ENCODE measurements around the gene CDADC1. TPM values are rescaled to one million over a fixed set of nuclear protein-coding genes. Genes with fewer than 3 reads are reported as not detected.

Gene CDADC1
- total and polyA plus RNA-seq, 7 experiments from 2014 or later: 9.2 to 21.3 (median 12.8) TPM

GRCh38 chr13:49278211-49278610, 30.5 kb downstream of the CDADC1 start:
- ChIA-PET CTCF (interaction anchor here (1.4 kb wide), 2 partner anchors 33 to 38 kb away, joined by 4 to 6 read pairs; no protein-coding TSS in a partner anchor), POLR2A (interaction anchor here (0.6 kb wide), 1 partner anchor 31 kb away, joined by 3 read pairs; no protein-coding TSS in a partner anchor)
- Histone ChIP-seq H3K36me3 (ENCODE audit: control insufficient read depth in 2 of 3, insufficient read depth in 3 of 3, low read length in 3 of 3) (peaks cover 0 to 13% (median 0%) of the 10 kb centered on the region in 3 experiments), H3K9me3 (ENCODE audit: control insufficient read depth in 2 of 3, low read length in 3 of 3) (no peaks in the 10 kb centered on the region), H3K4me1 (ENCODE audit: control insufficient read depth in 2 of 2, insufficient read depth in 2 of 2, low read length in 2 of 2) (no peaks in the 10 kb centered on the region), H3K4me3 (ENCODE audit: low read length) (no peak overlapping the region), H3K27ac (ENCODE audit: low read depth, low read length) (no peak overlapping the region), H3K27me3 (ENCODE audit: control insufficient read depth in 2 of 2, insufficient read depth in 2 of 2, low read length in 2 of 2) (no peaks in the 10 kb centered on the region)
- ATAC-seq (no peak), DNase-seq (no peak)
- Mint-ChIP-seq H3K9me3 (no peaks in the 10 kb centered on the region), H3K27ac (no peak overlapping the region), H3K27me3 (no peaks in the 10 kb centered on the region), H3K4me3 (no peak overlapping the region), H3K4me1 (no peaks in the 10 kb centered on the region), H3K36me3 (peaks cover 1 to 37% (median 13%) of the 10 kb centered on the region in 5 donors)
- intact Hi-C loops (cut with micrococcal nuclease): no loop called here

- intact Hi-C loops (cut with micrococcal nuclease): no loop called here
- ChIA-PET POLR2A (no interaction called here), CTCF (interaction anchor here (0.7 to 4.6 kb wide), 4 partner anchors 31 to 434 kb away, joined by 3 to 24 read pairs (median 7); partner anchors contain the start of gene CDADC1)
- Histone ChIP-seq H3K4me3 (ENCODE audit: low read length) (no peak overlapping the region), H3K27ac (ENCODE audit: low read depth, low read length) (no peak overlapping the region), H3K27me3 (ENCODE audit: control insufficient read depth in 2 of 2, insufficient read depth in 2 of 2, low read length in 2 of 2) (no peaks in the 10 kb centered on the region), H3K9me3 (ENCODE audit: control insufficient read depth in 2 of 3, low read length in 3 of 3) (no peaks in the 10 kb centered on the region), H3K36me3 (ENCODE audit: control insufficient read depth in 2 of 3, insufficient read depth in 3 of 3, low read length in 3 of 3) (peaks cover 0 to 13% (median 0%) of the 10 kb centered on the region in 3 experiments), H3K4me1 (ENCODE audit: control insufficient read depth in 2 of 2, insufficient read depth in 2 of 2, low read length in 2 of 2) (no peaks in the 10 kb centered on the region)
- H3K4me3 Mint-ChIP-seq: no peak overlapping the region
- no peaks in the 10 kb centered on the region for H3K27me3 Mint-ChIP-seq
- no peak for DNase-seq
- no peaks in the 10 kb centered on the region for H3K9me3 Mint-ChIP-seq
- H3K4me1 Mint-ChIP-seq: no peaks in the 10 kb centered on the region
- ATAC-seq: no peak
- H3K27ac Mint-ChIP-seq: peak overlapping the region in 1 of 9 donors; percentile 3
- peaks cover 1 to 40% (median 17%) of the 10 kb centered on the region in 5 donors for H3K36me3 Mint-ChIP-seq
Observed at GRCh38 chr13:49279112-49279511, 31.4 kb downstream of the CDADC1 start.

GRCh38 chr13:49279885-49280284, 32.2 kb downstream of the CDADC1 start:
- Mint-ChIP-seq H3K9me3 (no peaks in the 10 kb centered on the region), H3K27ac (no peak overlapping the region), H3K36me3 (peaks cover 1 to 36% (median 22%) of the 10 kb centered on the region in 5 donors), H3K27me3 (no peaks in the 10 kb centered on the region), H3K4me3 (no peak overlapping the region), H3K4me1 (no peaks in the 10 kb centered on the region)
- CTCF ChIA-PET: interaction anchor here (1.2 to 4.6 kb wide), 5 partner anchors 29 to 181 kb away, joined by 3 to 24 read pairs (median 8); partner anchors contain the start of gene CDADC1
- no peaks in the 10 kb centered on the region for H3K4me1 ChIP-seq (ENCODE audit: control insufficient read depth in 2 of 2, insufficient read depth in 2 of 2, low read length in 2 of 2)
- no peaks in the 10 kb centered on the region for H3K9me3 ChIP-seq (ENCODE audit: control insufficient read depth in 2 of 3, low read length in 3 of 3)
- DNase-seq (no peak), ATAC-seq (no peak)
- H3K36me3 ChIP-seq (ENCODE audit: control insufficient read depth in 2 of 3, insufficient read depth in 3 of 3, low read length in 3 of 3): peaks cover 0 to 13% (median 0%) of the 10 kb centered on the region in 3 experiments
- intact Hi-C loops (cut with micrococcal nuclease): loop anchor here in 1 of 2 donors (2.0 to 5.0 kb wide), 2 partner anchors 181 to 683 kb away; no protein-coding TSS in a partner anchor
- H3K27ac ChIP-seq (ENCODE audit: low read depth, low read length): no peak overlapping the region
- H3K27me3 ChIP-seq (ENCODE audit: control insufficient read depth in 2 of 2, insufficient read depth in 2 of 2, low read length in 2 of 2): no peaks in the 10 kb centered on the region
- H3K4me3 ChIP-seq (ENCODE audit: low read length): no peak overlapping the region
- POLR2A ChIA-PET: no interaction called here

GRCh38 chr13:49287995-49288394, 40.3 kb downstream of the CDADC1 start:
- ChIA-PET CTCF (no interaction called here), POLR2A (interaction anchor here (0.5 kb wide), 1 partner anchor 193 kb away, joined by 4 read pairs; no protein-coding TSS in a partner anchor)
- Histone ChIP-seq H3K4me1 (ENCODE audit: control insufficient read depth in 2 of 2, insufficient read depth in 2 of 2, low read length in 2 of 2) (no peaks in the 10 kb centered on the region), H3K9me3 (ENCODE audit: control insufficient read depth in 2 of 3, low read length in 3 of 3) (no peaks in the 10 kb centered on the region), H3K27ac (ENCODE audit: low read depth, low read length) (no peak overlapping the region), H3K4me3 (ENCODE audit: low read length) (no peak overlapping the region), H3K27me3 (ENCODE audit: control insufficient read depth in 2 of 2, insufficient read depth in 2 of 2, low read length in 2 of 2) (no peaks in the 10 kb centered on the region), H3K36me3 (ENCODE audit: control insufficient read depth in 2 of 3, insufficient read depth in 3 of 3, low read length in 3 of 3) (peaks cover 0 to 4% (median 0%) of the 10 kb centered on the region in 3 experiments)
- Mint-ChIP-seq H3K9me3 (no peaks in the 10 kb centered on the region), H3K27me3 (no peaks in the 10 kb centered on the region), H3K27ac (no peak overlapping the region), H3K4me1 (peaks cover 0 to 8% (median 5%) of the 10 kb centered on the region in 7 donors), H3K4me3 (no peak overlapping the region), H3K36me3 (peaks cover 0 to 30% (median 22%) of the 10 kb centered on the region in 5 donors)
- DNase-seq: no peak
- ATAC-seq: no peak
- intact Hi-C loops (cut with micrococcal nuclease): no loop called here

- no peaks in the 10 kb centered on the region for H3K4me1 ChIP-seq (ENCODE audit: control insufficient read depth in 2 of 2, insufficient read depth in 2 of 2, low read length in 2 of 2)
- H3K27ac ChIP-seq (ENCODE audit: low read depth, low read length): no peak overlapping the region
- CTCF ChIA-PET: interaction anchor here (0.7 to 1.3 kb wide), 2 partner anchors 7 to 48 kb away, joined by 3 read pairs; no protein-coding TSS in a partner anchor
- H3K4me3 Mint-ChIP-seq: no peak overlapping the region
- H3K27me3 Mint-ChIP-seq: no peaks in the 10 kb centered on the region
- no peaks in the 10 kb centered on the region for H3K27me3 ChIP-seq (ENCODE audit: control insufficient read depth in 2 of 2, insufficient read depth in 2 of 2, low read length in 2 of 2)
- no peak overlapping the region for H3K27ac Mint-ChIP-seq
- no peak overlapping the region for H3K4me3 ChIP-seq (ENCODE audit: low read length)
- peaks cover 0 to 30% (median 19%) of the 10 kb centered on the region in 5 donors for H3K36me3 Mint-ChIP-seq
- intact Hi-C loops (cut with micrococcal nuclease): no loop called here
- no peaks in the 10 kb centered on the region for H3K9me3 ChIP-seq (ENCODE audit: control insufficient read depth in 2 of 3, low read length in 3 of 3)
- H3K4me1 Mint-ChIP-seq: peaks cover 0 to 8% (median 5%) of the 10 kb centered on the region in 7 donors
- peaks cover 0 to 4% (median 0%) of the 10 kb centered on the region in 3 experiments for H3K36me3 ChIP-seq (ENCODE audit: control insufficient read depth in 2 of 3, insufficient read depth in 3 of 3, low read length in 3 of 3)
- no peak for ATAC-seq
- H3K9me3 Mint-ChIP-seq: no peaks in the 10 kb centered on the region
- POLR2A ChIA-PET: interaction anchor here (0.5 kb wide), 1 partner anchor 192 kb away, joined by 4 read pairs; no protein-coding TSS in a partner anchor
- DNase-seq: no peak
Observed at GRCh38 chr13:49288458-49288857, 40.7 kb downstream of the CDADC1 start.

- Mint-ChIP-seq H3K27me3 (no peaks in the 10 kb centered on the region), H3K9me3 (no peaks in the 10 kb centered on the region), H3K4me1 (peaks cover 0 to 8% (median 5%) of the 10 kb centered on the region in 7 donors), H3K4me3 (no peak overlapping the region), H3K36me3 (peaks cover 2 to 25% (median 3%) of the 10 kb centered on the region in 5 donors), H3K27ac (peak overlapping the region in 3 of 9 donors; percentile 67 to 88 (median 69))
- CTCF ChIA-PET: no interaction called here
- intact Hi-C loops (cut with micrococcal nuclease): no loop called here
- ATAC-seq: no peak
- no peaks in the 10 kb centered on the region for H3K4me1 ChIP-seq (ENCODE audit: control insufficient read depth in 2 of 2, insufficient read depth in 2 of 2, low read length in 2 of 2)
- no peaks in the 10 kb centered on the region for H3K9me3 ChIP-seq (ENCODE audit: control insufficient read depth in 2 of 3, low read length in 3 of 3)
- no peaks in the 10 kb centered on the region for H3K36me3 ChIP-seq (ENCODE audit: control insufficient read depth in 2 of 3, insufficient read depth in 3 of 3, low read length in 3 of 3)
- no peaks in the 10 kb centered on the region for H3K27me3 ChIP-seq (ENCODE audit: control insufficient read depth in 2 of 2, insufficient read depth in 2 of 2, low read length in 2 of 2)
- no peak for DNase-seq
- H3K4me3 ChIP-seq (ENCODE audit: low read length): no peak overlapping the region
- no peak overlapping the region for H3K27ac ChIP-seq (ENCODE audit: low read depth, low read length)
- POLR2A ChIA-PET: no interaction called here
Observed at GRCh38 chr13:49292742-49293486, 45.2 kb downstream of the CDADC1 start.

Data from naive thymus-derived CD4-positive, alpha-beta T cell (primary cell).